ENCODE measurements around the gene DDHD1. TPM values are rescaled to one million over a fixed set of nuclear protein-coding genes. Genes with fewer than 3 reads are reported as not detected.

Gene DDHD1
- total RNA-seq, 2 experiments from 2014 or later: 42.5 to 44.5 TPM

DNA sequence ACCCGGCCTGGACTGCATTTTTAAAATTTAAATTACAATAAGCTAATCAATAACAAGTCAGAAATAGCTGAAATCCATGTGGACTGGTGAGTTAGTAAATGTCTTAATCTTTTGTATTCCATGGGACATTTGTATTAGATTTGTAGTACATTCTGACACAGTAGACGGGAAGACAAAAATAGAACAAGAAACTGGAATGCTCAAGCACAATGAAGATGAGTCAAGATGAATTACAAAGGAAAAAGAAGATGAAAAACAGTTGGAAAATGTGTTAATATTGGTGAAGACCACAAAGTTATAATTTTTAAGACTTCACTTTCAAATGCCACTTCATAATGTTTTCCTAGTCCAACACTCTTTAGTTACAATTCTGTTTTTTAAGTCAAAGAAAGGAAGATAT lies 104.5 kb downstream of the DDHD1 start:
- intact Hi-C loops (cut with DNase I, micrococcal nuclease): no loop called here
- POLR2A ChIA-PET: no interaction called here
- Mint-ChIP-seq H3K4me3 (no peak overlapping the region), H3K36me3 (ENCODE audit: low read depth) (peaks cover 89% of the 10 kb centered on the region), H3K27ac (no peak overlapping the region), H3K9me3 (no peaks in the 10 kb centered on the region), H3K27me3 (no peaks in the 10 kb centered on the region), H3K4me1 (ENCODE audit: low read depth) (no peaks in the 10 kb centered on the region)
- Histone ChIP-seq H3K36me3 (ENCODE audit: insufficient read depth, low read length) (peaks cover 28% of the 10 kb centered on the region), H3K27me3 (ENCODE audit: control insufficient read depth in 1 of 2, insufficient read depth in 2 of 2, low read length in 2 of 2) (no peaks in the 10 kb centered on the region), H3K4me1 (ENCODE audit: insufficient read depth, low read length) (no peaks in the 10 kb centered on the region), H3K4me3 (ENCODE audit: low read length) (no peak overlapping the region), H3K27ac (ENCODE audit: low read depth in 1 of 2, low read length in 2 of 2) (no peak overlapping the region), H3K9me3 (ENCODE audit: control insufficient read depth in 1 of 2, insufficient read depth in 1 of 2, low read length in 2 of 2) (no peaks in the 10 kb centered on the region)
- no peak for ATAC-seq (ENCODE audit: poor library complexity)
- TF ChIP-seq, protein P1, sequence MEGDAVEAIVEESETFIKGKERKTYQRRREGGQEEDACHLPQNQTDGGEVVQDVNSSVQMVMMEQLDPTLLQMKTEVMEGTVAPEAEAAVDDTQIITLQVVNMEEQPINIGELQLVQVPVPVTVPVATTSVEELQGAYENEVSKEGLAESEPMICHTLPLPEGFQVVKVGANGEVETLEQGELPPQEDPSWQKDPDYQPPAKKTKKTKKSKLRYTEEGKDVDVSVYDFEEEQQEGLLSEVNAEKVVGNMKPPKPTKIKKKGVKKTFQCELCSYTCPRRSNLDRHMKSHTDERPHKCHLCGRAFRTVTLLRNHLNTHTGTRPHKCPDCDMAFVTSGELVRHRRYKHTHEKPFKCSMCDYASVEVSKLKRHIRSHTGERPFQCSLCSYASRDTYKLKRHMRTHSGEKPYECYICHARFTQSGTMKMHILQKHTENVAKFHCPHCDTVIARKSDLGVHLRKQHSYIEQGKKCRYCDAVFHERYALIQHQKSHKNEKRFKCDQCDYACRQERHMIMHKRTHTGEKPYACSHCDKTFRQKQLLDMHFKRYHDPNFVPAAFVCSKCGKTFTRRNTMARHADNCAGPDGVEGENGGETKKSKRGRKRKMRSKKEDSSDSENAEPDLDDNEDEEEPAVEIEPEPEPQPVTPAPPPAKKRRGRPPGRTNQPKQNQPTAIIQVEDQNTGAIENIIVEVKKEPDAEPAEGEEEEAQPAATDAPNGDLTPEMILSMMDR (IDR thresholded peaks at IDR 0.05): no peak
- CTCF ChIA-PET: no interaction called here
- DNase-seq: no peak

DNA sequence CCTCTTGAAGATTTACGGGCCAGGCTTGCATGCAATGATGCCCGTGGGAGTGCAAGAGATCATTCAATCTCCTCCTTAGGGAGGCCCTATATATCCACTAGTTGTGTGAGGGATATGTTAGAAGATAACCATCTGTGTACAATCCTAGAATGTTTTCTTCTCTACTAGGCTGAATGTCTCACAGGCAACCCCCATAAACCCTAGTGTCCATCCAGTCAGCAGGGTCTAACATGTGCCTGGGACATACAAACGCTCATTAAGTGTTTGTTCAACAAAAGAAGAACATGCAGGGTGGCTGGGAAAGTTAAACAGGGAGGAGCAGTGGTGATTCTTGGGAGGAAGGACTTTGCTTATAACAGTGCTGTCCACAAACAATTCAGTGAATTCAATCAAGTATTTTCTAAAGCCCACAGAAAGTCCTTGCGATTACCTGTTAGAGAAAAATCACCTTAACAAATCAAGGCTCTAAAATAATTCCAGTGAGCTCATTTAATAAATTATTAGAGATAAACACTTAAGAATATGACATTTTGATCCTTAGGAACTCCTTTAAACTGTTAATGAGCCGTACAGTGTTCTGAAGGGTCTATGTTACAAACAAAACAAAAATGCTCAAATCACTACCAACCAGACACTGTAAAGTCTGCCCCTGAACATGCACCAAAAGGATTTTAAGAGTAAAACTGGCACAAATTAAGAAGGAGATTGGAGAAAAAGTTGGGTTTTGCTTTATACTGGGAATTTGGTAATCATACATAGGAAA lies 105.6 kb downstream of the DDHD1 start:
- DNase-seq (no peak), ATAC-seq (ENCODE audit: poor library complexity) (no peak)
- no peak overlapping the region for H3K27ac Mint-ChIP-seq
- ChIA-PET CTCF (interaction anchor here (0.7 kb wide), 1 partner anchor 19 kb away, joined by 3 read pairs; no protein-coding TSS in a partner anchor), POLR2A (no interaction called here)
- H3K4me3 ChIP-seq (ENCODE audit: low read length): no peak overlapping the region
- H3K36me3 ChIP-seq (ENCODE audit: insufficient read depth, low read length): peaks cover 33% of the 10 kb centered on the region
- H3K36me3 Mint-ChIP-seq (ENCODE audit: low read depth): peaks cover 88% of the 10 kb centered on the region
- no peaks in the 10 kb centered on the region for H3K27me3 ChIP-seq (ENCODE audit: control insufficient read depth in 1 of 2, insufficient read depth in 2 of 2, low read length in 2 of 2)
- no peaks in the 10 kb centered on the region for H3K4me1 Mint-ChIP-seq (ENCODE audit: low read depth)
- intact Hi-C loops (cut with DNase I, micrococcal nuclease): no loop called here
- H3K9me3 ChIP-seq (ENCODE audit: control insufficient read depth in 1 of 2, insufficient read depth in 1 of 2, low read length in 2 of 2): no peaks in the 10 kb centered on the region
- no peak overlapping the region for H3K4me3 Mint-ChIP-seq
- no peaks in the 10 kb centered on the region for H3K27me3 Mint-ChIP-seq
- no peak overlapping the region for H3K27ac ChIP-seq (ENCODE audit: low read depth in 1 of 2, low read length in 2 of 2)
- H3K9me3 Mint-ChIP-seq: no peaks in the 10 kb centered on the region
- TF ChIP-seq, protein P1 (IDR thresholded peaks at IDR 0.05): no peak
- H3K4me1 ChIP-seq (ENCODE audit: insufficient read depth, low read length): no peaks in the 10 kb centered on the region

DNA sequence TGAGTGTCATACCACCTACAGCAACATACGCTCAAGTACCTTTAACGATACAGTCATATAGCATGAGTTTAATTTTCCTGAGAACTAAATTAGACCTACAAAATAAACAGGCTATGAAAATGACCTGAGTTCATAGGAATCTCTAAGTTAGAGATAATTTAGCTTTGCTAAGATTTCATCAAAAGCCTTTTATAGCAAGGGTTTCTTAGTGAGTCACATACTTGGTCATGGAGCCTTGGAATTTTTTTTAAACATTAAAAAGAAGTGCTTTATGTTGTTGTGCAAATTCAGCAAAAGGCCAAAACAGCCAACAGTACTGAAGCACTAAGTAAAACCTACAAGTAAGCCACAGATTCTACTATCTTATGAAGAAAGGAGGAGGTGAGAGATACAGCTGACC lies 108.6 kb downstream of the DDHD1 start:
- Mint-ChIP-seq H3K9me3 (no peaks in the 10 kb centered on the region), H3K4me3 (no peak overlapping the region), H3K36me3 (ENCODE audit: low read depth) (peaks cover 90% of the 10 kb centered on the region), H3K27ac (no peak overlapping the region), H3K27me3 (no peaks in the 10 kb centered on the region), H3K4me1 (ENCODE audit: low read depth) (no peaks in the 10 kb centered on the region)
- CTCF ChIA-PET: interaction anchor here (1.3 kb wide), 1 partner anchor 12 kb away, joined by 4 read pairs; no protein-coding TSS in a partner anchor
- Histone ChIP-seq H3K9me3 (ENCODE audit: control insufficient read depth in 1 of 2, insufficient read depth in 1 of 2, low read length in 2 of 2) (no peaks in the 10 kb centered on the region), H3K4me3 (ENCODE audit: low read length) (no peak overlapping the region), H3K4me1 (ENCODE audit: insufficient read depth, low read length) (no peaks in the 10 kb centered on the region), H3K27ac (ENCODE audit: low read depth in 1 of 2, low read length in 2 of 2) (no peak overlapping the region), H3K36me3 (ENCODE audit: insufficient read depth, low read length) (peaks cover 48% of the 10 kb centered on the region), H3K27me3 (ENCODE audit: control insufficient read depth in 1 of 2, insufficient read depth in 2 of 2, low read length in 2 of 2) (no peaks in the 10 kb centered on the region)
- no peak for DNase-seq
- TF ChIP-seq, protein P1 (IDR thresholded peaks at IDR 0.05): no peak
- no peak for ATAC-seq (ENCODE audit: poor library complexity)
- intact Hi-C loops (cut with DNase I, micrococcal nuclease): no loop called here
- POLR2A ChIA-PET: no interaction called here
